IMR-90 (cell line): ENCODE measurements around the gene FAM53C. TPM values are rescaled to one million over a fixed set of nuclear protein-coding genes. Genes with fewer than 3 reads are reported as not detected.

Experiments
- ATAC-seq: fragments of 200-7000 bp; cut with Tn5 transposase; 2 replicates; pipeline ENCODE4 v1.9.1; 2020; ENCODE audit warnings: low read depth, mild to moderate bottlenecking, moderate library complexity
- BruUV-seq: library from RNA; stranded (reverse); fragments of 400-500 nt; replicated peaks from 2 replicates; lab custom pipeline; 2021; lab: Mats Ljungman, UMichigan
- CTCF ChIA-PET: fragments of 300-600 bp; formaldehyde crosslinking; extraction: SDS; loops from one replicate; lab custom pipeline; 2021; ENCODE audit warnings: antibody characterized with exemption; lab: Yijun Ruan, JAX
- POLR2A ChIA-PET: fragments of 300-600 bp; sonication (Branson Sonifier 250); formaldehyde crosslinking; loops from one replicate; lab custom pipeline; 2022; ENCODE audit warnings: antibody characterized with exemption; ENCODE audit not compliant: unreplicated experiment; lab: Charles Lee
- DNase-seq: peaks from one replicate; pipeline ENCODE4 v3.0.0; 2013
- H2AFZ ChIP-seq: replicated peaks from 2 replicates; pipeline ENCODE3; 2013; ENCODE audit warnings: low read length, mild to moderate bottlenecking; ENCODE audit not compliant: poor library complexity
- H2AK5ac ChIP-seq: 2 replicates; pipeline ENCODE4 v1.6.1; 2013; ENCODE audit warnings: low read depth, low read length, inconsistent platforms
- H2AK9ac ChIP-seq: replicated peaks from 2 replicates; pipeline ENCODE3; 2013; ENCODE audit warnings: mild to moderate bottlenecking, low read depth, low read length, moderate library complexity; ENCODE audit not compliant: poor library complexity
- H2BK120ac ChIP-seq: 2 replicates; pipeline ENCODE4 v1.6.1; 2013; ENCODE audit warnings: low read depth, low read length, inconsistent platforms
- H2BK15ac ChIP-seq: 3 replicates; pipeline ENCODE4 v1.6.1; 2013; ENCODE audit warnings: low read depth, low read length, inconsistent platforms
- H2BK20ac ChIP-seq: 2 replicates; pipeline ENCODE4 v1.6.1; 2013; ENCODE audit warnings: low read depth, mild to moderate bottlenecking, inconsistent platforms, low read length, moderate library complexity
- H2BK5ac ChIP-seq: 2 replicates; pipeline ENCODE4 v1.6.1; 2013; ENCODE audit warnings: mild to moderate bottlenecking, low read depth, low read length, inconsistent platforms; ENCODE audit not compliant: poor library complexity, severe bottlenecking
- H3K14ac ChIP-seq: replicated peaks from 2 replicates; pipeline ENCODE4 v1.6.1; 2013; ENCODE audit warnings: low read depth, low read length, inconsistent platforms
- H3K18ac ChIP-seq: 2 replicates; pipeline ENCODE4 v1.6.1; 2013; ENCODE audit warnings: low read depth, low read length, control low read depth
- H3K23ac ChIP-seq: 2 replicates; pipeline ENCODE4 v1.6.1; 2013; ENCODE audit warnings: low read depth, low read length, inconsistent platforms
- H3K27ac ChIP-seq: 2 replicates; pipeline ENCODE4 v1.5.1; 2013; ENCODE audit warnings: mild to moderate bottlenecking, control low read depth, low read length; ENCODE audit not compliant: insufficient read depth
- H3K27me3 ChIP-seq: 2 replicates; pipeline ENCODE4 v1.6.1; 2013; ENCODE audit warnings: low read length; ENCODE audit not compliant: control insufficient read depth, insufficient read depth
- H3K36me3 ChIP-seq: 2 replicates; pipeline ENCODE4 v1.6.1; 2013; ENCODE audit warnings: low read length, mixed read lengths; ENCODE audit not compliant: control insufficient read depth, insufficient read depth
- H3K4ac ChIP-seq: 2 replicates; pipeline ENCODE4 v1.6.1; 2013; ENCODE audit warnings: low read depth, low read length, inconsistent platforms
- H3K4me1 ChIP-seq: 2 replicates; pipeline ENCODE4 v1.6.1; 2013; ENCODE audit warnings: low read length, mixed read lengths; ENCODE audit not compliant: control insufficient read depth, insufficient read depth
- H3K4me2 ChIP-seq: 2 replicates; pipeline ENCODE4 v1.6.1; 2013; ENCODE audit warnings: low read depth, mild to moderate bottlenecking, control low read depth, low read length, moderate library complexity
- H3K4me3 ChIP-seq: 2 replicates; pipeline ENCODE4 v1.5.1; 2013; ENCODE audit warnings: low read depth, mild to moderate bottlenecking, control low read depth, low read length, moderate library complexity; ENCODE audit not compliant: insufficient read depth
- H3K56ac ChIP-seq: 2 replicates; pipeline ENCODE4 v1.6.1; 2013; ENCODE audit warnings: low read length, inconsistent platforms; ENCODE audit not compliant: insufficient read depth; ENCODE audit errors: extremely low read depth
- H3K79me1 ChIP-seq, 2 experiments: 2 replicates each; pipeline ENCODE4 v1.6.1; 2013; ENCODE audit warnings: low read length in 2 of 2, inconsistent platforms in 1 of 2, low read depth in 1 of 2
- H3K9ac ChIP-seq: 2 replicates; pipeline ENCODE4 v1.6.1; 2013; ENCODE audit warnings: low read depth, low read length, control low read depth
- H3K9me1 ChIP-seq: 2 replicates; pipeline ENCODE4 v1.6.1; 2013; ENCODE audit warnings: low read length, inconsistent platforms; ENCODE audit not compliant: insufficient read depth
- H3K9me3 ChIP-seq: 2 replicates; pipeline ENCODE4 v1.6.1; 2013; ENCODE audit warnings: low read length; ENCODE audit not compliant: control insufficient read depth, insufficient read depth
- H4K20me1 ChIP-seq: 2 replicates; pipeline ENCODE4 v1.6.1; 2013; ENCODE audit warnings: low read length, inconsistent platforms; ENCODE audit not compliant: insufficient read depth
- H4K5ac ChIP-seq: 2 replicates; pipeline ENCODE4 v1.6.1; 2013; ENCODE audit warnings: mild to moderate bottlenecking, low read depth, low read length, control low read depth
- H4K8ac ChIP-seq, 2 experiments: 2 replicates each; pipeline ENCODE4 v1.6.1; 2013; ENCODE audit warnings: low read depth in 2 of 2, low read length in 2 of 2, control low read depth in 1 of 2, inconsistent platforms in 1 of 2
- H4K91ac ChIP-seq: 2 replicates; pipeline ENCODE4 v1.6.1; 2013; ENCODE audit warnings: low read depth, low read length, inconsistent platforms; ENCODE audit not compliant: insufficient read depth
- CHD1 ChIP-seq: IDR thresholded peaks from 2 replicates; pipeline ENCODE4 v1.6.1; 2012; ENCODE audit warnings: low read depth, low read length, improper control_type of control experiment
- CTCF ChIP-seq: conservative IDR thresholded peaks from 2 replicates; pipeline ENCODE4 v1.5.1; 2012; ENCODE audit warnings: mild to moderate bottlenecking, low read depth, low read length, improper control_type of control experiment
- MAZ ChIP-seq: IDR thresholded peaks from 2 replicates; pipeline ENCODE4 v1.6.1; 2012; ENCODE audit warnings: low read depth, mild to moderate bottlenecking, low read length, improper control_type of control experiment, moderate library complexity, borderline replicate concordance
- POLR2A ChIP-seq: IDR thresholded peaks from 2 replicates; pipeline ENCODE4 v1.6.1; 2012; ENCODE audit warnings: mild to moderate bottlenecking, low read depth, low read length
- RAD21 ChIP-seq: IDR thresholded peaks from 2 replicates; pipeline ENCODE4 v1.6.1; 2012; ENCODE audit warnings: low read length, improper control_type of control experiment
- RCOR1 ChIP-seq: IDR thresholded peaks from 2 replicates; pipeline ENCODE4 v1.6.1; 2012; ENCODE audit warnings: mild to moderate bottlenecking, low read length, improper control_type of control experiment; ENCODE audit not compliant: insufficient replicate concordance
- USF2 ChIP-seq: fragments of 150-350 bp; IDR thresholded peaks from 2 replicates; pipeline ENCODE4 v1.6.1; 2017; ENCODE audit warnings: mild to moderate bottlenecking, antibody characterized with exemption, low read length, low read depth
- WGBS, 2 experiments: methylation state at CpG; one replicate each; pipeline versions ENCODE4 v1.1.5 to v1.1.7; 2013; ENCODE audit warnings: missing lambda C conversion rate in 2 of 2; ENCODE audit not compliant: insufficient read length in 1 of 2; ENCODE audit errors: extremely low coverage in 2 of 2; 5-methylcytosine and 5-hydroxymethylcytosine counted together
- dilution Hi-C: fragments of 300-500 bp; cut with HindIII; formaldehyde crosslinking; loops from one replicate; pipeline ENCODE4 v1.14.3; 2018; ENCODE audit warnings: low sequenced_read_pairs; ENCODE audit not compliant: unreplicated experiment
- in situ Hi-C: fragments of 300-500 bp; cut with MboI; formaldehyde crosslinking; loops from 3 replicates; pipeline ENCODE4 v1.14.3; 2019; ENCODE audit warnings: low sequenced_read_pairs, inconsistent platforms, mixed read lengths
- intact Hi-C: fragments of 100-400 bp; cut with micrococcal nuclease; formaldehyde crosslinking; loops from 2 replicates; pipeline ENCODE4 v1.10.0; 2022
- polyA plus RNA-seq, 3 experiments: library from polyadenylated mRNA; depleted of rRNA; stranded (reverse); fragments of >200 nt; gene quantifications; 2 replicates each; pipeline ENCODE4 v1.2.3, GENCODE V29; 2012; ENCODE audit warnings: low replicate concordance in 1 of 3
- total RNA-seq: library from RNA; depleted of rRNA; stranded (reverse); fragments of >200 nt; gene quantifications from 2 replicates; pipeline ENCODE4 v1.2.3, GENCODE V29; 2012

Gene FAM53C
- total and polyA plus RNA-seq, 2 of the 4 experiments (the other 2 are of a cell fraction), result 21.5 to 25.6 TPM

- Histone ChIP-seq H4K91ac (no peak overlapping the region), H3K9me3 (no peaks in the 10 kb centered on the region), H3K14ac (peak overlapping the region; percentile 94), H3K4ac (peak overlapping the region; percentile 94), H3K4me1 (peaks cover 3% of the 10 kb centered on the region), H3K9me1 (peaks cover 18% of the 10 kb centered on the region), H3K18ac (no peak overlapping the region), H3K23ac (peak overlapping the region; percentile 90), H4K20me1 (peaks cover 37% of the 10 kb centered on the region), H3K36me3 (peaks cover 18% of the 10 kb centered on the region), H3K27ac (peak overlapping the region; percentile 64), H4K5ac (no peak overlapping the region; the same call in 1 of the 2 replicates), H3K27me3 (no peaks in the 10 kb centered on the region), H2BK5ac (peak overlapping the region; percentile 56), H3K79me1 (peaks cover 14 to 51% of the 10 kb centered on the region in 2 experiments), H2AK9ac (peak overlapping the region; percentile 97), H3K4me3 (peak overlapping the region; percentile 65), H2BK120ac (no peak overlapping the region), H3K9ac (peak overlapping the region; percentile 87), H2BK15ac (no peak overlapping the region), H2AFZ (peak overlapping the region; percentile 25), H2AK5ac (0 out of 2 replicates have a peak overlapping the region, but pooled peaks have one; percentile 9), H4K8ac (peak overlapping the region; percentile 1 to 7; a peak in 2 of 4 replicates), H2BK20ac (no peak overlapping the region), H3K56ac (peak overlapping the region; percentile 79; the same call in 1 of the 2 replicates), H3K4me2 (peak overlapping the region; percentile 99)
- no peak for DNase-seq
- no peak for ATAC-seq
- dilution Hi-C loops, result no loop called here
- no CpG with 5 or more reads among the region's 2 CpGs for WGBS, 2 experiments
- in situ Hi-C loops, result no loop called here
- TF ChIP-seq MAZ (no peak), POLR2A (no peak), USF2 (no peak), RAD21 (no peak), RCOR1 (no peak), CHD1 (no peak), CTCF (no peak)
- CTCF ChIA-PET, result interaction anchor here (1.0 to 1.7 kb wide), 2 partner anchors 13 to 14 kb away, joined by 4 to 7 read pairs; partner anchors contain the start of gene KDM3B
- intact Hi-C loops, result no loop called here
- POLR2A ChIA-PET, result interaction anchor here (1.0 kb wide), 1 partner anchor 10 kb away, joined by 7 read pairs; no protein-coding TSS in a partner anchor
- BruUV-seq, result no TSS peak
These were observed 1.4 kb downstream of the FAM53C start for GRCh38 chr5:138339464-138339863.
